GM12878 (cell line): ENCODE measurements around the gene IQGAP2. TPM values are rescaled to one million over a fixed set of nuclear protein-coding genes. Genes with fewer than 3 reads are reported as not detected.

ENCODE experiments used
- EGR1 ChIP-seq, 2 experiments: IDR thresholded peaks; 1 replicate in 1 of 2; 2 replicates in 1 of 2; pipeline ENCODE4 v1.6.1; 2011 to 2012; ENCODE audit warnings: low read depth in 2 of 2, low read length in 2 of 2, borderline replicate concordance in 1 of 2, mild to moderate bottlenecking in 1 of 2, moderate library complexity in 1 of 2
- IKZF1 ChIP-seq: fragments of 450-650 bp; conservative IDR thresholded peaks from 2 replicates; pipeline ENCODE4 v1.6.1; 2017; ENCODE audit warnings: antibody characterized with exemption, mild to moderate bottlenecking
- MYB ChIP-seq: fragments of 150-350 bp; IDR thresholded peaks from 2 replicates; pipeline ENCODE4 v1.6.1; 2014; ENCODE audit warnings: mild to moderate bottlenecking, low read depth, low read length, borderline replicate concordance
- SRF ChIP-seq, 2 experiments: IDR thresholded peaks; 2 replicates each; pipeline ENCODE4 v1.6.1; 2011; ENCODE audit warnings: low read depth in 2 of 2, low read length in 2 of 2, mild to moderate bottlenecking in 1 of 2, moderate library complexity in 1 of 2
- TCF7 ChIP-seq: IDR thresholded peaks from 2 replicates; pipeline ENCODE4 v1.6.1; 2014; ENCODE audit warnings: antibody characterized with exemption, borderline replicate concordance
- ZZZ3 ChIP-seq: IDR thresholded peaks from 2 replicates; pipeline ENCODE4 v1.6.1; 2011; ENCODE audit warnings: low read depth; ENCODE audit not compliant: control insufficient read depth, insufficient read length
- polyA plus RNA-seq, 11 experiments: library from polyadenylated mRNA; depleted of rRNA in 4 of 11; unstranded in 6 of 11; stranded (reverse) in 5 of 11; fragments of >200 nt; fragmentation: Nextera tagmentation in 4 of 11; fragmentation: Illumina TruSeq in 1 of 11; extraction: Ambion mirVana in 4 of 11; extraction: Trizol in 1 of 11; gene quantifications; 1 replicate in 1 of 11; 2 replicates in 10 of 11; pipeline versions ENCODE4 v1.2.1 to v1.2.3, GENCODE V29; 2011 to 2016; ENCODE audit warnings: inconsistent platforms in 2 of 11, missing spikeins in 2 of 11, low read depth in 1 of 11
- total RNA-seq, 4 experiments: library from RNA; depleted of rRNA in 3 of 4; stranded (reverse); fragments of >200 nt in 3 of 4; fragmentation: Illumina TruSeq in 1 of 4; extraction: Trizol in 1 of 4; gene quantifications; 2 replicates each; pipeline versions ENCODE4 v1.2.1 to v1.2.3, GENCODE V29; 2013 to 2021
- TF ChIP-seq, protein P1 (sequence below): IDR thresholded peaks from 2 replicates; pipeline ENCODE4 v1.6.1; 2011; ENCODE audit warnings: mild to moderate bottlenecking, low read depth, low read length, moderate library complexity; ENCODE audit not compliant: insufficient replicate concordance
- TF ChIP-seq, protein P2 (sequence below): fragments of 450-650 bp; IDR thresholded peaks from 2 replicates; pipeline ENCODE4 v1.6.1; 2017; ENCODE audit warnings: borderline replicate concordance

The IQGAP2 gene
- total and polyA plus RNA-seq, 10 of the 15 experiments (the other 5 are each of a cell fraction or from before 2014, with no cell fraction given): 14.5 to 41.4 (median 21.8) TPM

- TF ChIP-seq TCF7 (no peak), MYB (no peak), IKZF1 (no peak), ZZZ3 (no peak), SRF (IDR thresholded peaks at IDR 0.05; ENCODE audit: low read depth in 2 of 2, low read length in 2 of 2) (no peak), EGR1 (IDR thresholded peaks at IDR 0.05; ENCODE audit: borderline replicate concordance in 1 of 2, low read depth in 2 of 2, low read length in 2 of 2) (no peak)
- TF ChIP-seq, protein P1, sequence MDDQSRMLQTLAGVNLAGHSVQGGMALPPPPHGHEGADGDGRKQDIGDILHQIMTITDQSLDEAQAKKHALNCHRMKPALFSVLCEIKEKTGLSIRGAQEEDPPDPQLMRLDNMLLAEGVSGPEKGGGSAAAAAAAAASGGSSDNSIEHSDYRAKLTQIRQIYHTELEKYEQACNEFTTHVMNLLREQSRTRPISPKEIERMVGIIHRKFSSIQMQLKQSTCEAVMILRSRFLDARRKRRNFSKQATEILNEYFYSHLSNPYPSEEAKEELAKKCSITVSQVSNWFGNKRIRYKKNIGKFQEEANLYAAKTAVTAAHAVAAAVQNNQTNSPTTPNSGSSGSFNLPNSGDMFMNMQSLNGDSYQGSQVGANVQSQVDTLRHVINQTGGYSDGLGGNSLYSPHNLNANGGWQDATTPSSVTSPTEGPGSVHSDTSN: no peak
- TF ChIP-seq, protein P2, sequence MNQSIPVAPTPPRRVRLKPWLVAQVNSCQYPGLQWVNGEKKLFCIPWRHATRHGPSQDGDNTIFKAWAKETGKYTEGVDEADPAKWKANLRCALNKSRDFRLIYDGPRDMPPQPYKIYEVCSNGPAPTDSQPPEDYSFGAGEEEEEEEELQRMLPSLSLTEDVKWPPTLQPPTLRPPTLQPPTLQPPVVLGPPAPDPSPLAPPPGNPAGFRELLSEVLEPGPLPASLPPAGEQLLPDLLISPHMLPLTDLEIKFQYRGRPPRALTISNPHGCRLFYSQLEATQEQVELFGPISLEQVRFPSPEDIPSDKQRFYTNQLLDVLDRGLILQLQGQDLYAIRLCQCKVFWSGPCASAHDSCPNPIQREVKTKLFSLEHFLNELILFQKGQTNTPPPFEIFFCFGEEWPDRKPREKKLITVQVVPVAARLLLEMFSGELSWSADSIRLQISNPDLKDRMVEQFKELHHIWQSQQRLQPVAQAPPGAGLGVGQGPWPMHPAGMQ: no peak
- TF ChIP-seq, all 136 proteins: peak for 8
Observed at GRCh38 chr5:76547891-76548524, 144.9 kb downstream of the IQGAP2 start (continued).
